Hematopoietic multipotent progenitor cell treated with erythropoietin and hydrocortisone succinate and interleukin-3 and kit ligand, for 15 days (in vitro differentiated cells): ENCODE data around the gene INVS.

ENCODE experiments used
- DNase-seq: peaks from one replicate; pipeline ENCODE4 v3.0.0-alpha.2; 2015; ENCODE audit warnings: low spot score

Gene INVS

GRCh38 chr9:100277166-100277979, 178.3 kb downstream of the INVS start:
- DNase-seq, result no peak

GRCh38 chr9:100281066-100281465, 182.0 kb downstream of the INVS start:
- peak; percentile 14 for DNase-seq

- DNase-seq, result no peak
These were observed 182.8 kb downstream of the INVS start for GRCh38 chr9:100281676-100282387.

- no peak for DNase-seq
These were observed 183.3 kb downstream of the INVS start for GRCh38 chr9:100282388-100282719.

- no peak for DNase-seq
These were observed 185.2 kb downstream of the INVS start for GRCh38 chr9:100284247-100284646.

- no peak for DNase-seq
These were observed 186.0 kb downstream of the INVS start for GRCh38 chr9:100285080-100285479.

GRCh38 chr9:100285601-100286000, 186.6 kb downstream of the INVS start:
- no peak for DNase-seq

- no peak for DNase-seq
These were observed 187.2 kb downstream of the INVS start for GRCh38 chr9:100286257-100286656.

GRCh38 chr9:100287186-100287585, 188.1 kb downstream of the INVS start:
- DNase-seq, result no peak

- no peak for DNase-seq
These were observed 191.7 kb downstream of the INVS start for GRCh38 chr9:100290714-100291113.

- no peak for DNase-seq
These were observed 193.4 kb downstream of the INVS start for GRCh38 chr9:100292414-100292813.

GRCh38 chr9:100294341-100294740, 195.3 kb downstream of the INVS start:
- DNase-seq, result no peak

GRCh38 chr9:100294806-100295205, 195.8 kb downstream of the INVS start:
- no peak for DNase-seq

- no peak for DNase-seq
These were observed 196.2 kb downstream of the INVS start for GRCh38 chr9:100295240-100295639.

GRCh38 chr9:100296407-100296806, 197.4 kb downstream of the INVS start:
- DNase-seq, result no peak

- DNase-seq, result no peak
These were observed 199.3 kb downstream of the INVS start for GRCh38 chr9:100298378-100298777.

- no peak for DNase-seq
These were observed 204.7 kb downstream of the INVS start for GRCh38 chr9:100303747-100304146.

GRCh38 chr9:100306283-100306682, 207.2 kb downstream of the INVS start:
- DNase-seq, result no peak

GRCh38 chr9:100307080-100307479, 208.0 kb downstream of the INVS start:
- DNase-seq, result no peak

GRCh38 chr9:100308965-100309564, 210.0 kb downstream of the INVS start:
- no peak for DNase-seq

GRCh38 chr9:100309992-100310391, 210.9 kb downstream of the INVS start:
- no peak for DNase-seq

- no peak for DNase-seq
These were observed 216.5 kb downstream of the INVS start for GRCh38 chr9:100315561-100315960.

- DNase-seq, result no peak
These were observed 218.7 kb downstream of the INVS start for GRCh38 chr9:100317706-100318105.
